Adrenal gland (tissue), 12 donors: ENCODE data around the gene NRP2. TPM values are rescaled to one million over a fixed set of nuclear protein-coding genes. Genes with fewer than 3 reads are reported as not detected.

Experiments used
- DNase-seq, 7 donors: peaks; one replicate each; pipeline ENCODE4 v3.0.0-alpha.2; 2019 to 2020
- H3K27ac ChIP-seq, 5 donors: fragments of 200-600 bp; sonication (generic) in 4 of 5; 1 replicate in 3 of 5; 2 replicates in 2 of 5; pipeline versions ENCODE4 v1.5.1 to v1.8.0; 2016 to 2020; ENCODE audit warnings: mild to moderate bottlenecking in 1 of 5
- H3K27me3 ChIP-seq: fragments of 200-600 bp; 2 replicates; pipeline ENCODE4 v1.8.0; 2021
- H3K36me3 ChIP-seq, 2 donors: fragments of 200-600 bp; replicated peaks in 1 of 2; 1 replicate in 1 of 2; 2 replicates in 1 of 2; pipeline versions ENCODE4 v1.5.1 to v1.8.0; 2018 to 2022
- H3K4me1 ChIP-seq, 2 donors: fragments of 200-600 bp; replicated peaks in 1 of 2; 1 replicate in 1 of 2; 2 replicates in 1 of 2; pipeline versions ENCODE4 v1.5.1 to v1.8.0; 2018 to 2021
- H3K4me3 ChIP-seq, 4 donors: fragments of 200-600 bp; sonication (generic) in 3 of 4; one replicate each; pipeline ENCODE4 v1.5.1; 2016 to 2018
- H3K9me3 ChIP-seq, 3 donors: fragments of 200-600 bp; sonication (generic) in 1 of 3; replicated peaks in 1 of 3; 1 replicate in 2 of 3; 2 replicates in 1 of 3; pipeline versions ENCODE4 v1.5.1 to v1.8.0; 2016 to 2021
- CTCF ChIP-seq, 6 experiments: fragments of 450-650 bp in 4 of 6; fragments of 200-600 bp in 2 of 6; sonication (generic) in 1 of 6; IDR thresholded peaks; 1 replicate in 5 of 6; 2 replicates in 1 of 6; pipeline versions ENCODE4 v1.5.1 to v1.8.0; 2016 to 2021; ENCODE audit warnings: antibody characterized with exemption in 6 of 6, mild to moderate bottlenecking in 2 of 6, moderate library complexity in 1 of 6
- POLR2A ChIP-seq, 2 donors: fragments of 450-650 bp; IDR thresholded peaks; one replicate each; pipeline ENCODE4 v1.6.1; 2017; ENCODE audit warnings: antibody characterized with exemption in 2 of 2, mild to moderate bottlenecking in 2 of 2, moderate library complexity in 1 of 2
- WGBS, 4 donors: extraction: QIAGEN DNeasy Blood & Tissue Kit in 2 of 4; methylation state at CpG; one replicate each; pipeline versions ENCODE4 v1.1.5 to v1.1.7; 2013 to 2017; 5-methylcytosine and 5-hydroxymethylcytosine counted together
- intact Hi-C, 2 donors: fragments of 100-400 bp; cut with DNase I; formaldehyde crosslinking; loops; one replicate each; pipeline versions ENCODE4 v1.14.1 to v1.15.0; 2022 to 2023
- polyA plus RNA-seq, 3 donors: library from polyadenylated mRNA; stranded (reverse); fragments of 200-250 nt in 2 of 3; fragments of 350-450 nt in 1 of 3; fragmentation: Illumina TruSeq in 1 of 3; extraction: RNeasy Lipid Tissue Mini Kit (QIAGEN cat#74804) in 1 of 3; gene quantifications; one replicate each; pipeline ENCODE4 v1.2.3, GENCODE V29; 2013 to 2014
- total RNA-seq, 9 donors: library from RNA; depleted of rRNA in 4 of 9; stranded (reverse); fragments of >200 nt in 4 of 9; fragments of 120-200 nt in 1 of 9; fragmentation: NEBNext Ultra II Directional in 1 of 9; extraction: Animal tissue kit (Norgen Biotek cat#: 25700) in 1 of 9; gene quantifications; one replicate each; pipeline versions ENCODE4 v1.1.0 to v1.2.4, GENCODE V29; 2013 to 2023
- donor health status: healthy with polysubstance abuse.
- donor health status: Bipolar disorder and iron deficiency.
- donor health status: DM: yes; HTN: yes; CAD: no.
- donor health status: DM: no; HTN: no; CAD: no.
- donor health status: DM: no; HTN: no; CAD: no.
- donor health status: DM: yes; HTN: yes; CAD: no.

The NRP2 gene
- total and polyA plus RNA-seq, 12 donors = 27.6 to 205 (median 93.1) TPM

- peak in 2 of 7 donors; percentile 16 to 38 for DNase-seq
- TF ChIP-seq CTCF (IDR thresholded peaks at IDR 0.05) (no peak), POLR2A (IDR thresholded peaks at IDR 0.05) (no peak)
- intact Hi-C loops = no loop called here
- Histone ChIP-seq H3K36me3 (no peaks in the 10 kb centered on the region), H3K27ac (peak overlapping the region in 2 of 5 donors; percentile 24), H3K27me3 (no peaks in the 10 kb centered on the region), H3K4me3 (no peak overlapping the region), H3K9me3 (no peaks in the 10 kb centered on the region), H3K4me1 (peaks cover 6 to 23% of the 10 kb centered on the region in 2 donors)
- WGBS, 4 donors = 50 to 59% (median 56%) methylated on average over 7 of the region's 7 CpGs
Measured at GRCh38 chr2:205785507-205786260, 103.4 kb downstream of the NRP2 start.

GRCh38 chr2:205786976-205787375, 104.7 kb downstream of the NRP2 start:
- Histone ChIP-seq H3K9me3 (no peaks in the 10 kb centered on the region), H3K36me3 (peaks cover 0 to under 1% of the 10 kb centered on the region in 2 donors), H3K4me3 (no peak overlapping the region), H3K27ac (peak overlapping the region in 1 of 5 donors; percentile 41), H3K4me1 (peaks cover 6 to 23% of the 10 kb centered on the region in 2 donors), H3K27me3 (no peaks in the 10 kb centered on the region)
- TF ChIP-seq CTCF (IDR thresholded peaks at IDR 0.05) (no peak), POLR2A (IDR thresholded peaks at IDR 0.05) (no peak)
- intact Hi-C loops = no loop called here
- no peak for DNase-seq
- 89 to 95% (median 93%) methylated on average over 1 to 4 of the region's 4 CpGs for WGBS, 4 donors

- Histone ChIP-seq H3K9me3 (no peaks in the 10 kb centered on the region), H3K27ac (peak overlapping the region in 1 of 5 donors; percentile 10), H3K4me1 (peaks cover 6 to 20% of the 10 kb centered on the region in 2 donors), H3K4me3 (no peak overlapping the region), H3K27me3 (no peaks in the 10 kb centered on the region), H3K36me3 (peaks cover 0 to 9% of the 10 kb centered on the region in 2 donors)
- 88 to 97% (median 95%) methylated on average over 3 of the region's 3 CpGs for WGBS, 4 donors
- TF ChIP-seq CTCF (IDR thresholded peaks at IDR 0.05) (no peak), POLR2A (IDR thresholded peaks at IDR 0.05) (no peak)
- no peak for DNase-seq
- intact Hi-C loops = no loop called here
Measured at GRCh38 chr2:205787761-205788160, 105.5 kb downstream of the NRP2 start.

- 91 to 100% (median 96%) methylated on average over 1 of the region's 1 CpG for WGBS, 4 donors
- H3K36me3 ChIP-seq = peaks cover 0 to 26% of the 10 kb centered on the region in 2 donors
- no peaks in the 10 kb centered on the region for H3K9me3 ChIP-seq
- TF ChIP-seq POLR2A (IDR thresholded peaks at IDR 0.05) (no peak), CTCF (IDR thresholded peaks at IDR 0.05) (no peak)
- DNase-seq = no peak
- H3K27ac ChIP-seq = no peak overlapping the region
- no peaks in the 10 kb centered on the region for H3K27me3 ChIP-seq
- intact Hi-C loops = no loop called here
- H3K4me3 ChIP-seq = no peak overlapping the region
- H3K4me1 ChIP-seq = peaks cover 0 to 11% of the 10 kb centered on the region in 2 donors
Measured at GRCh38 chr2:205789906-205790305, 107.6 kb downstream of the NRP2 start.
